Measurements from ENCODE around the gene ETV1. TPM values are rescaled to one million over a fixed set of nuclear protein-coding genes. Genes with fewer than 3 reads are reported as not detected.

ETV1 gene
- total RNA-seq, 1 experiment from 2014 or later: 7.4 TPM

GRCh38 chr7:13989949-13990305 lies 461 bp upstream of the ETV1 start:
- DNase-seq (ENCODE audit: low read depth, low spot score): no peak
- CTCF ChIA-PET: interaction anchor here (0.6 to 0.8 kb wide), 3 partner anchors 29 to 702 kb away, joined by 3 to 4 read pairs (median 3); no protein-coding TSS in a partner anchor
- peak; percentile 40; the same call in 1 of the 2 replicates for ATAC-seq

DNA sequence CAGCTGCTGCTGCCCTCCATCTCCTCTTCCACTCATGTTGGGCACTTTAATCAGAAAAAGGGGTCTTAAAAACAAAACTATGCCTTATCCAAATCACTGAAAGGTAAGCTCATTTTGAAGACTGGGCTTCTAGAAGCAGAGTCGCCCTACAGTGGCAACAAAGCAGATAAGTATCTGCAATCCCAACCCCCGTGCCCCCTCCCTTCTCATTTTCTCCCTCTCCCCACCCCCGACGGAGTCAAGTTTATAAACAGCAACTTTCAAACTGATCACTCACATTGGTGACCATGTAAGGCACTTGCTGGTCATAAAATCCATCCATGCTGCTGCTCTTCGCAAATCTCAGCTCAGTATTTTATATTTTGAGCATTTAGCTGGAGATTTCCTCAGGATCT lies 738 bp downstream of the ETV1 start:
- 0 out of 2 replicates have a peak overlapping the region, but pooled peaks have one; percentile 11 for H3K27ac ChIP-seq (ENCODE audit: low read length)
- in situ Hi-C loops (cut with HindIII; ENCODE audit: low pct_unique_long_range_greater_than_20kb, low sequenced_read_pairs) (no loop called here), intact Hi-C loops (cut with micrococcal nuclease; ENCODE audit: unreplicated experiment) (loop anchor here (10.0 kb wide), 1 partner anchor 704 kb away; no protein-coding TSS in a partner anchor)
- DNase-seq (ENCODE audit: low read depth, low spot score) (no peak), ATAC-seq (no peak)
- H3K9me3 ChIP-seq (ENCODE audit: control insufficient read depth, insufficient read depth, low read depth, low read length): no peaks in the 10 kb centered on the region
- H3K4me3 ChIP-seq (ENCODE audit: low read depth in 2 of 2, low read length in 2 of 2): peak overlapping the region; percentile 66 to 88
- ChIA-PET POLR2A (no interaction called here), CTCF (interaction anchor here (0.6 to 0.9 kb wide), 4 partner anchors 34 to 568 kb away, joined by 5 to 14 read pairs (median 10); no protein-coding TSS in a partner anchor)
- BruUV-seq (replicated peaks): no TSS peak
- TF ChIP-seq SIN3A (IDR thresholded peaks at IDR 0.05; ENCODE audit: borderline replicate concordance, insufficient read depth, low read depth, low read length) (no peak), REST (IDR thresholded peaks at IDR 0.05; ENCODE audit: insufficient read depth in 1 of 2, low read depth in 2 of 2, low read length in 1 of 2) (no peak), TCF7L2 (IDR thresholded peaks at IDR 0.05; ENCODE audit: low read depth, low read length) (no peak), POLR2AphosphoS5 (IDR thresholded peaks at IDR 0.05; ENCODE audit: low read depth, low read length) (no peak)
- TF ChIP-seq, protein P1, sequence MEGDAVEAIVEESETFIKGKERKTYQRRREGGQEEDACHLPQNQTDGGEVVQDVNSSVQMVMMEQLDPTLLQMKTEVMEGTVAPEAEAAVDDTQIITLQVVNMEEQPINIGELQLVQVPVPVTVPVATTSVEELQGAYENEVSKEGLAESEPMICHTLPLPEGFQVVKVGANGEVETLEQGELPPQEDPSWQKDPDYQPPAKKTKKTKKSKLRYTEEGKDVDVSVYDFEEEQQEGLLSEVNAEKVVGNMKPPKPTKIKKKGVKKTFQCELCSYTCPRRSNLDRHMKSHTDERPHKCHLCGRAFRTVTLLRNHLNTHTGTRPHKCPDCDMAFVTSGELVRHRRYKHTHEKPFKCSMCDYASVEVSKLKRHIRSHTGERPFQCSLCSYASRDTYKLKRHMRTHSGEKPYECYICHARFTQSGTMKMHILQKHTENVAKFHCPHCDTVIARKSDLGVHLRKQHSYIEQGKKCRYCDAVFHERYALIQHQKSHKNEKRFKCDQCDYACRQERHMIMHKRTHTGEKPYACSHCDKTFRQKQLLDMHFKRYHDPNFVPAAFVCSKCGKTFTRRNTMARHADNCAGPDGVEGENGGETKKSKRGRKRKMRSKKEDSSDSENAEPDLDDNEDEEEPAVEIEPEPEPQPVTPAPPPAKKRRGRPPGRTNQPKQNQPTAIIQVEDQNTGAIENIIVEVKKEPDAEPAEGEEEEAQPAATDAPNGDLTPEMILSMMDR (IDR thresholded peaks at IDR 0.05): no peak
- H3K27me3 ChIP-seq (ENCODE audit: control insufficient read depth, insufficient read depth, low read length): no peaks in the 10 kb centered on the region
- peaks cover 8% of the 10 kb centered on the region for H3K4me1 ChIP-seq (ENCODE audit: control insufficient read depth, insufficient read depth, low read length)
- no peaks in the 10 kb centered on the region for H3K36me3 ChIP-seq (ENCODE audit: control insufficient read depth, insufficient read depth, low read length)

More at GRCh38 chr7:13989949-13990305, 461 bp upstream of the ETV1 start:
- H3K27ac ChIP-seq (ENCODE audit: low read length): peak overlapping the region; percentile 36; the same call in 1 of the 2 replicates
- TF ChIP-seq POLR2AphosphoS5 (IDR thresholded peaks at IDR 0.05; ENCODE audit: low read depth, low read length) (no peak), TCF7L2 (IDR thresholded peaks at IDR 0.05; ENCODE audit: low read depth, low read length) (no peak)
- in situ Hi-C loops (cut with HindIII; ENCODE audit: low pct_unique_long_range_greater_than_20kb, low sequenced_read_pairs): no loop called here
- H3K9me3 ChIP-seq (ENCODE audit: control insufficient read depth, insufficient read depth, low read depth, low read length): no peaks in the 10 kb centered on the region
- H3K27me3 ChIP-seq (ENCODE audit: control insufficient read depth, insufficient read depth, low read length): no peaks in the 10 kb centered on the region
- peak overlapping the region; percentile 66 to 88 for H3K4me3 ChIP-seq (ENCODE audit: low read depth in 2 of 2, low read length in 2 of 2)
- intact Hi-C loops (cut with micrococcal nuclease; ENCODE audit: unreplicated experiment): loop anchor here (5.0 to 10.0 kb wide), 3 partner anchors 467 to 705 kb away; no protein-coding TSS in a partner anchor
- POLR2A ChIA-PET: interaction anchor here (0.5 to 1.4 kb wide), 2 partner anchors 9 to 167 kb away, joined by 3 to 5 read pairs; no protein-coding TSS in a partner anchor
- no peaks in the 10 kb centered on the region for H3K36me3 ChIP-seq (ENCODE audit: control insufficient read depth, insufficient read depth, low read length)
- H3K4me1 ChIP-seq (ENCODE audit: control insufficient read depth, insufficient read depth, low read length): peaks cover 8% of the 10 kb centered on the region
- BruUV-seq (replicated peaks): no TSS peak

DNA sequence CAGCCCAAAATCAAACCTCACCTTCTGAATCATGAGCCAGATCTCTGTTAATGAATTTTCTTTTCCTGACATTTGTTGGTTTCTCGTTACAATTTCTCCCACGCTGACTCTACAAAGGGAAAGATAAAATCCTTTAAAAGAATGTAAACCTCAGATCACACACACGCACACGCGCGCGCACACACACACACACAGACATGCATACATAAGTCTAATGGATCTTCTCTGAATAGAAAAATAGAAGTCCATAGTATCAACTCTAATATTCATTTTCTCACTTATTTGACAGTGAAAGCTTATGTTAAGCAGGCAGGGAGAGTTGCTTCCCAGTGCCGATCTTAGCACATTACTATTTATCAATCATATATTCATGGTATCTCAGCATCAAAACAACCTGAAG lies 1.4 kb downstream of the ETV1 start:
- TF ChIP-seq SIN3A (IDR thresholded peaks at IDR 0.05; ENCODE audit: borderline replicate concordance, insufficient read depth, low read depth, low read length): no peak
- TF ChIP-seq POLR2AphosphoS5 (IDR thresholded peaks at IDR 0.05; ENCODE audit: low read depth, low read length): no peak
- no peak for TF ChIP-seq TCF7L2 (IDR thresholded peaks at IDR 0.05; ENCODE audit: low read depth, low read length)
- TF ChIP-seq, protein P1 (IDR thresholded peaks at IDR 0.05): no peak
- TF ChIP-seq REST (IDR thresholded peaks at IDR 0.05; ENCODE audit: insufficient read depth in 1 of 2, low read depth in 2 of 2, low read length in 1 of 2): no peak
- intact Hi-C loops (cut with micrococcal nuclease; ENCODE audit: unreplicated experiment) (loop anchor here (10.0 kb wide), 1 partner anchor 703 kb away; no protein-coding TSS in a partner anchor), in situ Hi-C loops (cut with HindIII; ENCODE audit: low pct_unique_long_range_greater_than_20kb, low sequenced_read_pairs) (no loop called here)
- H3K36me3 ChIP-seq (ENCODE audit: control insufficient read depth, insufficient read depth, low read length): no peaks in the 10 kb centered on the region
- ChIA-PET CTCF (interaction anchor here (0.6 to 0.9 kb wide), 3 partner anchors 192 to 396 kb away, joined by 5 to 12 read pairs (median 6); no protein-coding TSS in a partner anchor), POLR2A (no interaction called here)
- ATAC-seq (no peak), DNase-seq (ENCODE audit: low read depth, low spot score) (no peak)
- BruUV-seq (replicated peaks): no TSS peak
- H3K9me3 ChIP-seq (ENCODE audit: control insufficient read depth, insufficient read depth, low read depth, low read length): no peaks in the 10 kb centered on the region
- no peak overlapping the region for H3K27ac ChIP-seq (ENCODE audit: low read length)
- no peaks in the 10 kb centered on the region for H3K27me3 ChIP-seq (ENCODE audit: control insufficient read depth, insufficient read depth, low read length)
- peaks cover 8% of the 10 kb centered on the region for H3K4me1 ChIP-seq (ENCODE audit: control insufficient read depth, insufficient read depth, low read length)
- peak overlapping the region in 1 of 2 experiments; percentile 88; a peak in 3 of 4 replicates for H3K4me3 ChIP-seq (ENCODE audit: low read depth in 2 of 2, low read length in 2 of 2)

All from Panc1 (cell line).